ENCODE measurements around the gene F5.

F5 gene

DNA sequence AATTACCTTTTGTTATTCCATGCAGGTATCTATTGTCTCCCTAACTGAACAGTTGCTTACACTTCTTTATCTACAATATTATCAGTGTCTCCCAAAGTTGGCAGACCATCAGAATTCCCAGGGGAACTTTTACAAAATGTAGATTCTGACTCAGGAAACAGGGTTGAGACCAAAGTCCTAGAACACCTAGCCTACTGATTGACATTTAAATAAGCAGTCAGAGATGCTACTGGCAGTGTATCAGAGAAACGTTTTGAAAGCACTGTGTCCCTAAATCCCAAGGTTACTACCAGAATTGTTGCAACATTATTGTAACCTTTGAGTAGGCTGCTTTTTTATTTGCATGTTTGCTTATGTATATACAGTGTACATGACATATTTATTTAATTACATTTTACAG lies 1.8 kb upstream of the F5 start:
- FAIRE-seq, result no peak

DNA sequence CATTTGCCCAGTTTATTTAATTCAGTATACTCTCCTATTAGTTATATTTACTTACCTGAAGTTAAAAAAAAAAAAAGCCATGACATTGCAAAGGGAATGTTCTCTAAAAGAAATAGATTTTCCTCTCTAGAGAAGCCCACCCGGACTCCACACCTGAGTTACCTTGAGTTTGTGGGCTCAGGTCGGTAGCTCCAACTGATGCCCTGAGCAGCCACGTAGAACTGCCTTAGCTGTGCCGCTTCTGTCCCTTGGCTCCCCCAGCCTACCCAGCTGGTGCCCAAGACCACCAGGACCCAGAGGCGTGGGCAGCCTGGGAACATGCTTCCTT lies 250 bp downstream of the F5 start:
- no peak for FAIRE-seq

DNA sequence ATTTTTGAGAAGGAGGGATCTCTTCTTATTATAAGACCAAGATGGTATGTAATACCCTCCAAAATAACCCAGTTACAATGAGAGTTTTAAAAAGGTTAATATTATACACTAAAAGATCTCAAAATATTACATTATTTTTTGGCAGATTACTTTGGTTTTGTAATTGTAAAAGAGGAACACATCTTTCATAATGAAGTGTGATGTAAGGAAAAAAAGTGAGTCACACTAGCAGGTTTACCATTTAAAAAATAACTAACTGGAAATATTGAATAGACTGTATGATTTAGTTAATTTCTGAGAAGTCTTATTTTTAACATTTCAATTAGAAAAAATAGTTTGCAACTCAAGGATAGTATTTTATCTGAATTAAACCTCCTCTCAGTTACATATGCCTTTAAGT lies 1.1 kb downstream of the F5 start:
- FAIRE-seq, result no peak

DNA sequence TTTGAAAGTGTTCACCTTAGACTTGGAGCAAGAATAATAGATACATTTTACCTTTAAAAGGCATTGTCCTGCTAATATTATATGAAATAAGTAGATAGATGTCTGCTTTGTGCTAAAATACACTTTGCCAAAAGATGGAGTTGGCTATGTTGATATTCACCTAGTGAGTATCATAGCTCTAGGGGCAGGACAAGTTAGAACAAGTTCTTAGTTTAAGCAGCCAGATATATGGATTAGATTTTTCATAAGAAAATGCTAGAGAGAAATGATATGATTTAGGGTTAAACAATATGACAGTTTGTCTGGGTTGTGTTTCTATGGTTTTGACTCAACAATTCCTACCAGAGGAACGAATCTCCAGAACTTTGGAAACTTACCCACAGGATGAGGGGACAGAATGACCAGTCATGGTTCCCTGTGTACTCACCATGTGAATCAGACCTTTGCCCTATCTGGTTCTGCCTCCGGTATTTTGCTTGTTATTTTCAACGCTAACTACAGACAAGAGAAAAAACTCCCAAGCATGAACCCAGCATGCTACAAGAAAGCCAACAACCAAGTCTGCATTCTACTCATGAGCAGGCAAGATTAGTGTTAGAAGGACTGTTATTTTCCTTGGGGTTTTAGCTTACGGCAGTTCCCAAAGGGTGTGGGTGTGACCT lies 1.7 kb downstream of the F5 start:
- no peak for FAIRE-seq

DNA sequence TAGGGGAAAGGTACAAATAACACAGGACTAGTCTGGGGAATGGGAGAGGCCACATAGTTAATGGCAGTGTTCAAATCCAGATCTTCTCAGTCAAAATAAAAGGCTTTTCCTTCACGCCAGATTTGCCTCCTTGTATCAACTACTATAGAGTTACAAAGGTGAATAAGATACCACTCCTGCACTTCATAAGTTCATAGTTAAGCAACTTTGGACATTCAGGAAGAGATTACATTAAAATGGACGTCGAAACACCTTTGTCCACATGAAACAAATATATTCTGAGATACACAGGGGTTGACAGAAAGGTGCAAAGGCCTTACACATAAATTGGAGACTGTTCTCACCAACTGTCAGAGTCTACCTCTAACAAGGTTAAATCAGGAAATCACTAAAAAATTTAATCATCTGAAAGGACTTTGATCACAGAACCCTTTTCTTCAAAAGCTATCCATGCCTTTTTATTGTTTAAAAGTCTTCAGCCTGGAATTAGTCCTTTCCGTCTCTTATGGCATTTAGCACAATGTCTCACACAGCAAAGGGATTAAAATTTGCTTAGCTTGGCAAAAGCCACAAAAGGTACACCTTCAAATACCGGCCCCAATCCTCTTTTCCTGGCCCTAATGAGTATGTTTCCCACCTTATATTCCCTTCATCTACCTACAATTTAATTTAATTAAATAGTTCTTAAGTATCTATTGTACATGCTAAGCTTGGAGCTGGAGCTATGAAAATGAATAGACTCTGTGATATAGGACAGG lies 8.1 kb downstream of the F5 start:
- FAIRE-seq, result no peak

DNA sequence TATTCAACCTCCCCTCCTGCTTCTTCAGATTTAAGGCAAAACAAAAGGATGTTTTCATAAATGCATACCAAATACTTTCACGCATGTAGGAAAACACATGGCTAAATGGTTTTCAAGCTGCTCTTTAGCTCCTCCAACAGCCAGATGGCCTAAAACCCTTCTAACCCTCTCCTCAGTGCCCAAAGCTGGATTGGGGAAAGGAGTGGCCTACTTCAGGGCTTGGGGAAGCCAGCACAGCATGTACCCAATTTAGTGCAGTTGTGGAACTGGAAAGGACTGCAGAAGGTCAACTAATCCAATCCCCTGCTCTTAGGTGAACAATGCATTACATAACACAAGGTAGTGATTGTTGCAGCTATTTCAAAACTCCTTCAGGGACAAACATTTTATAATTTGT lies 9.3 kb downstream of the F5 start:
- no peak for FAIRE-seq

DNA sequence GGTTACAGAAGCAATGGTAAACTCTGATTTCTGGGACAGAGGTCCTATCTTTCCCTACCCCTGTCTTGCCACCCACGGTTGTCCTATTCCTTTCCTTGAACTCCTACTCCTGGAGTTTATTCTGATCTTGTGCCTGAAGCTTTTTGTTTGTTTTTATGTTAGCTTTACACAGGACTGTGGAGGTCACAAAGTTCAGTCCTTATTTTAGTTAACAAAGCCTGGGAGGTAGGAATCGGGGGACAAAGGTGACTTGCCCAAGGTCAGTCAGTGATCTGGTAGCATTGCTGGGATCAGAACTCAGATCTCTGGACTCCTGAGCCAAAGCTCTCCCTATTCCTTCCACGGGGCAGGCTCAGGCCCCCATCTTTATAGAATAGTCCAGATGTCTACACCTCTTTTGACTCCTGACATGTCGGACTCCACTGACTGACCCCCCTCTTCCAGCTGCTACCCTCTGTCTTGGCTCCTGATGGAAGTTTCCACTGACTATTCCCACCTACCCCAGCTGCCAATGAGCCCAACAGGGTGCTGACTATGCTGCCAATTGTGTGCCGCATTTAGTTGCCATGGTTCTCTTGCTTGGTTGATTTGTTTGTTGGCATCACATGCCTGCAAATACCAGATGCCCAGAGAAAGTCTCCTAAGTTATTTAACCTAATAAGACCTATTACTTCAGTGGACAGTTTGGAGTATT lies 9.9 kb downstream of the F5 start:
- FAIRE-seq, result no peak

DNA sequence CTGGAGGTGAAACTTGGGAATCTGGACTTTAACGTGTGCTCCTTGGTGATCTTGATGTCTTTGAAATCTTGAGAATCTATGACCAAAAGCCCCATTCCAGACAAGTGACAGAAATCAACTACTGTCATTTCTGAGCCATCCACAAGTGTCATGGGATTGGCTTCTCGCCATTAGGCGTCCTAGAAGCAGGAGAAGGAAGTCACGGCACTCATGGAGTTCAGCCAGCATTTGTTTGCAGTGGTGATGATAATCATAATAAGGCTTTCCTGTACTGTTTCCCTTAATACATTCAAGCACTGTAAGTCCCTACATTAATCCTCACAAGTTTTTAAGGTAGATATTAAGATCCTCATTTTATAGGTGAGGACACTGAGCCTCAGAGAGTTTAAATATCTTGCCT lies 11.9 kb downstream of the F5 start:
- FAIRE-seq, result no peak

DNA sequence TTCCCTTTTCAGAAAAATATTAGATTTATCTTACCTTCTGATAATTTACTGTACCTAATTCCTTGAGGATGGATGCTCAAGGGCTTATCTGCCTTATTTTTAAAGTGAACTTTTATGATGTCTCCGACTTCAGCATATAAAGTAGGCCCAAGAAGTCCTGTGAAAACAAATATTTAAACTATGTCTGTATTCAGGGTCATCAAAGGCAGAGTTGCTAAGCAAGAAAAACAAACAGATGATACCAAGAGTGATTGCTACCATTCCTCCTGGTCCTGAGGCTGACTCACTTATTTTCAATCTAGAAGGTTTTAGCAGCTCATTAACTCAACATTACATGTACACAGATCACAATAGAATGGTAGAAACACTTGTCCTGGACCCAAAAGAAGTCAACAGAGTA lies 14.1 kb downstream of the F5 start:
- FAIRE-seq, result no peak

DNA sequence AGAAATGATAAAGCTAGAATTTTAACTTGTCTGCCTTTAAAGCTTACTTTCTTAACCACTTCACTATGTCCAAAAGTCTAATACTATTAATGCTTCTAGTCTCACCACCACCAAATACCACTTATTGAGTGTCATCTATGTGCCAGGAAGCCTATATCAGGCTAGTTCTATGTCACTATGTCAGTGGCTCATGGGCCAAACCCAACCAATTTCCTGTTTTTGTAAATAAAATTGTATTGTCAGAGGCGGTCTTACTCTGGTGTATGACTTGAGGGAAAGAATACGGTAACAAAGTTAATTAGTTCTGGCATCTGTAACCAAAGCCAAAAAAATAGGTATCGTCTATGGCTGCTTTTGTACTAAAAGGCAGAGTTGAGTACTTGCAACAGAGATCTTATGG lies 14.8 kb downstream of the F5 start:
- FAIRE-seq, result no peak

DNA sequence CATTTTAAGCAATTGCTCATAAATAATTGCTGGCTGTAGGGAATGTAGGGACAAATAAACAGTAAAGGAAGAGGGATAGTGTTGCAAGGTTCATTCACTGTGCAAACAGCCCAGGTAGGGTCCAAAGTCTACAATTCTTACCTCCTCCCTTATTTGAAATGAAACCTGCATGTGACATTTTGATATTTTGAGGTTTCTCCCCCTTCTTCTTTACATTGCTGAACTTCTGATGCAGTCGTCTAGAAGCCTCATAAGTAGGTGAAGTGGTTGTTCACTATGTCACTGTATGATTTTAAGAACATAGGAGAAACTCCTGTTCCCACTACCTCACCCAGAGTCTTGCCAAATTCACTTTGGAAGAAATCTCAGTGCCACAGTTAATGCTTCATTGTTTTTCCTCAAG lies 16.1 kb downstream of the F5 start:
- FAIRE-seq, result no peak

DNA sequence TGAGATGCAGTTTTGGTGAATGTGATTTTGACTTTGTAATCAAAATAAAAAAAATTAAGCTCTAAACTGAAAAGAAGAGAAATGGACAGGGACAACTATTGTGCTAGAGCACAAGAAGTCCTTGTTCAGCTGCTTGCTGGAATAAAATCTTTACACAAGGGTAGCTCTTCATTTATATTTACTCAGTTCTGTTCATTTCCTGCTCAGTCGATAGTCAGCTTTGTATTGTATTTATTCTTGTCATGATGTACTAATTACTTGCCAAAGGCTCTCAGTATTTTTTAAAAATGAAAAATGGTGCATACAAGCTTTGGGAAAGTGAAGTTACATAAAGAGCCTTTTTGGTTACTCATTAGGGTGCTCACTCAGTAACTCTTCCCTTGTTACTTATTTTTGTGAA lies 17.8 kb downstream of the F5 start:
- FAIRE-seq, result no peak

DNA sequence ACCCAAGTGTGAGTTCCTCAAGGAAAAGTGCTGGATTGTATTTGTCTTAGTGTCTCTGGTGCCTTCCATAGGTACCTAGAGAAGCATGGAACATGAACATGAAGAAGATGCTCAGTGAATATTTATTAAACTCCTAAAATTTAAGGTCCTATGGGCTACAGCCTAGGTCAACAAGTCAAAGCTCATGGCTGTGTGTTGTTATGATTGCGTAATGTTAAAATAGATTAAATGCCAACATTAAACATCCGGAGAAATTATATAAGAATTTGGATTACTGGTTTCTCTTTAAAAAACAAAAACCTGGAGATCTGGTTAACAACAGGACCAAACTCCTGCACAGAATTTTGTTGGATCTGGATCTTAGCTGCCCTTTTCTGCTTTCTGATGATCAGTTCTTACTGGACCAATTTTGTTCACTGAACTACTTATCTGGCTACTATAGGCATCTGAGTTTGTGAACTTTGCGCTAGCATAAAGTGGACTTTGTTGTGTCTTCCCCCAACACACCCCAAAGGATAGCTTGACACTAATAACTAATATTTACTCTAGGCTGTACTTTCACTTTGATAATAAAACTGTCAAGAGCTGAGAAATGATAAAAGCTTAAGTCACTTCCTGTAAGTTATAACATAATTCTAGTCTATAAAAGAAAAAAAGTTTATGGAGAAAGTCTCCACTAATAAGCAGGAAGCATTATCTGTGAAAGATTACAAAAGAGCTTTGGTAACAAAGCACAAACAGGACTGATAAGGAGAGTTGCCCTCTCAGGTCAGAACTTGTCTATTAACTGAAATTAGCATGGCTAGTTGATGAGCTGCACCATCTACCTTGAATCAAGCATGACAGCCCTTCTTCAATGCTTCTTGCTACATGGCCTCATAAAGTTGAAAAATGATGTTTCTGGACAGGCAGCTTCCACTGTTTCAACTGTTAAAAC lies 20.7 kb downstream of the F5 start:
- FAIRE-seq, result no peak

DNA sequence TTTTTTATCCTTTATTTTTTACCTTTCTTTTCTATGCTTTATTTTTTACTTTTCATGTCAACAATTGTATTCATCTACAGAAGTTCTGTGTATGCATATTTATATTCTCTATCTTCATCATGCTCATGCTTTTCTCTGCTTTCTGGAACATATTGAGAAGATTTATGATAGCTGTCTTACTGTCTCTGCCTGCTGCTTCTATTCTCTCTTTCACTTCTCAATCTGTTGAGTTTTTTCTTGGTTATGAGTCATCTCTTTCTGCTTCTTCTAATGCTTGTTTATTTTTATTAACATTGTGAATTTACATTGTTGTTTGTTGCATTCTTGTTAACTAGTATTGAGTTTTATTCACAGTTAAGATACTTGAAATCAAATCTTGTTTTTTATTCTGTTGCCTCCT lies 22.6 kb downstream of the F5 start:
- FAIRE-seq, result no peak

DNA sequence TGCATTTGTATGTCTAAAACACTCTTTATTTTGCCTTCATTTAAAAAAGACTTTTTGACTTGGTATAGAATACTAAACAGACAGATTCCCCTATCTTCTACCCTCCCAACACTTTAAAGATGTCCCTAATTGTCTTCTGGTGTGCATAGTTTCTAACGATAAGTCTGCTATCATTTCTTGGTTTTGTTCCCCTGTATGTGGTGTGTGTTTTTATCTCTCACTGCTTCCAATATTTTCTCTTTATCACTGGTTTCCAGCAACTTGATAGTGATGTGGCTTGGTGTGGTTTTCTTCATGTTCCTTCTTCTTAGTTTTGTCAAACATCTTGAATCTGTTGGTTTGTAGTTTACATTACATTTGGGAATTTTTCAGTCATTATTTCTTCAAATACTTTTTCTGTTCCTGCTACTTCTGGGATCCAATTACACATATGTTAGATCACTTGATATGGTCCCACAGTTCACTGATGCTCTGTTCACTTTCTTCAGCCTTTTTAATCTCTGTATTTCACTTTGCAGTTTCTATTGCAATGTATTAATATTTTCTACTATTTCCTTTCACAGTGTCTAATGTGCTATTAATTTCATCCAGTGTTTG lies 23.2 kb downstream of the F5 start:
- FAIRE-seq, result no peak

DNA sequence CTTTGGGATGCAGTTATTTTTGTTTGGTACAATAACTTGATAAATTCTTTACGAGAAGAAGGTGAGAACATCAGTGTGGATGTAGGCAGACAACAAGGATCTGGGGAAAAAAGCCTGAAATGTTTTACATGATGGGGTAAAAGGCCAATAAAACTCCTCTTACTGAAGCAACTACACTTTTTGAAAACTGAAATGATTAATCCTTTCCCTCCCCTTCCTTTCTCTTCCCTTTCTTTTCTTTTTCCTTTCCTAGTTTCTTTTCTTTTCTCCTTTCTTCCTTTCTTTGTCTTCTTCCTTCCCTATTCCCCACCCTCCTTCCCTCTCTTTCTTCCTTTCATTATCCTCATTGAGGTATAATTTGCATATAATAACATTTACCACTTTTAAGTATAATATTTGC lies 24.6 kb downstream of the F5 start:
- FAIRE-seq, result no peak

DNA sequence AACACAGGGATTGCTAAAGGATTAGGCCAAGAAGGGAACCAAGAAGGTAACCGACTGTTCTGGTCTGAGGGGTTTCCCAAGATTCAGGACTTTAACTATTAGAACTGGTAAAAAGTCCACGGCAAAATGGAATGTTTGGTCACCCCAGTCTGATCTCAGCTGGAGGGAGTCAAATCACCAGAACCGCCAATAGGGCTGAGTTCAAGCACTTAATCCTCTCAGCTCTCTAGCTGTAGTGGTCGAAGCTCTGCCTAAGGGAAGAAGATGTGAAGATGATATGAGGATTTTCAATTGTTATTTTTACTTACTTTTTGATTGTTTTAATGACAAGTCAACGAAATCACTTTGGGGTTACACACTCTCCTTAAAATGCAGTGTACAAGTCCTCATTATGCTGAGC lies 29.1 kb downstream of the F5 start:
- no peak for FAIRE-seq

DNA sequence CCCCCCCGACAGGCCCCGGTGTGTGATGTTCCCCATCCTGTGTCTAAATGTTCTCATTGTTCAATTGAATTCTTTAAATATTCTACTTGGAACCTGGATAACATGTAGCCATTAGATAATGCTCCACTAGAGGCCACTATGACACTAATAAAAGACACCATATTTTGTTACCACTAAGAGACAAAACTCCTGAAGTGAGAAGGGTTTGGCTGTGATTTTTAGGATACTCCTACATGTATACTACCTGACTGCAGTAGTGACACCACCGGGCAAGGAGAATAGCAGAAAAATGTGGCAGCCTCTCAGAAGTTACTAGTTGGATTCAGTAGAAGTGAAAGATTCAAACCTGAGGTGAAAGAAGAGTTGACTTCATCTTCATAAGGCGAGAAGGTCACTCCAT lies 36.0 kb downstream of the F5 start:
- no peak for FAIRE-seq

DNA sequence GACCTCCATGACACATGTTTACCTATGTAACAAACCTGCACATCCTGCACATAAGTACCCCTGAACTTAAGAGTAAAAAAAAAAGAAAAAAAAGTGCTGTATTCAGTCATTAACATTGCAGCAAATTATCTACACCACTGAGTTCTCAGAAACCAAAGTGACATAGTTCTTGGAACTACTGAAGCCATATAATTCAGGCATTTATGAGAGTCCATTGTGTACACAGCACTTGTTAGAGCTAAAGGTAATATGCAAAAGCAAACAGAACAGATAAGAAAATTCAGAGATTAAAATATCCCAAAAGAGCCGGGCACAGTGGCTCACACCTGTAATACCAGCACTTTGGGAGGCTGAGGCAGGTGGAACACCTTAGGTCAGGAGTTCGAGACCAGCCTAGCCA lies 38.0 kb downstream of the F5 start:
- no peak for FAIRE-seq

DNA sequence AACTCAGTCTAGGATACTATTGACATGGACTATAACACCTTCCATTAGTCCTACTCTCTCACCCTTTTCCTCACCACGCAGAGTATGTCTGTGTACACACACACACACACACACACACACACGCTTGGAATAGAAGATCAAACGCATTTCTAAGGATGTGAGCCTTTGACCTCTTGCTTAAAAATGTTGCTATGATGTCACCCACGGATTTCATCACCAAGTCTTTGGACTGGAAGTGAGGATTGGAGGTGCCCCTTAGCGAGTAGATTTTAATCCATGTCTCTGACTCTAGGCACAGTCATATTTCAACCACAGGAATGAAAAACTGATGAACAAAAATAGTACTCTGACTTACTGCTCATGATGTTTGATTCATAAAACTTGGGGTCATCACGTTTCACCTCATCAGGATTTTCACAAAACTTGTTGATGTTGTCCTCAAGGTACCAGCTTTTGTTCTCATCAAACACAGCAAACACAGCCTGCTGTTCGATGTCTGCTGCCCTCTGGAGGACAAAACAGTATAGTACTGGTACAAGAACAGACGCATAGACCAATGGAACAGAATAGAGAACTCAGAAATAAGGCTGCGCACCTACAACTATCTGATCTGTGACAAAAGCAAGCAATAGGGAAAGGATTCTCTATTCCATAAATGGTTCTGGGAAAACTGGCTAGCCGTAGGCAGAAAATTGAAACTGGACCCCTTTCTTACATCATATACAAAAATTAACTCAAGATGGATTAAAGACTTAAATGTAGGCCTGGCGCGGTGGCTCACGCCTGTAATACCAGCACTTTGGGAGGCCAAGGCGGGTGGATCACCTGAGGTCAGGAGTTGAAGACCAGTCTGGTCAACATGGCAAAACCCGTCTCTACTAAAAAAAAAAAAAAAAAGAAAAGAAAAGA lies 39.9 kb downstream of the F5 start:
- peak; percentile 46 for FAIRE-seq

DNA sequence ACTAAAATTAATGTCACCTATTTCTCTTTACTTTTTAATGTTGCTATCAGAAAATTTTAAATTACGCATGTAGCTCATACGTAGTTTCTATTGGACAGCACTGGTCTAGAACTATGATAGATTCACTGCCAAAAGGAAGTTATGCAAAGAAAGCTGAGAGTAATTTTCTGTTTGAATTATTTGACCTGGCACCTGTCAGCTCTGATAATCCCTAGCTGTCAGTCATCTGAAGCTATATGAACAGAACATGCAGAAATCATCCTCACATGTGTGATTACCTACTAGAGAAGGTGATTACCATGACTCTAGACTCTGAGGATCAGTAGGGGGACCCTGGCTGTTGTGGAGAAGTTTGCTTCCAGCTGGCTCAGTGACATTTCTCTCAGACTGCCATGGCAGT lies 40.8 kb downstream of the F5 start:
- no peak for FAIRE-seq

Data from A204.1 (cell line).